ENCODE measurements around the gene IKZF2.

Gene IKZF2

GRCh38 chr2:212977152-212977551, 174.3 kb downstream of the IKZF2 start:
- TF ChIP-seq POLR2AphosphoS5 (IDR thresholded peaks at IDR 0.05; ENCODE audit: low read depth) = no peak
- TF ChIP-seq CTCF (IDR thresholded peaks at IDR 0.05; ENCODE audit: insufficient read depth, low read length) = no peak
- no peak for TF ChIP-seq GABPA (IDR thresholded peaks at IDR 0.05; ENCODE audit: low read depth)
- TF ChIP-seq REST (IDR thresholded peaks at IDR 0.05; ENCODE audit: insufficient replicate concordance, low read depth) = no peak
- TF ChIP-seq SPI1 (IDR thresholded peaks at IDR 0.05; ENCODE audit: borderline replicate concordance, low read depth) = peak; percentile 58; the same call in 1 of the 2 replicates
- DNase-seq (ENCODE audit: low read depth in 1 of 2, low spot score in 1 of 2) = no peak
- H3K4me3 ChIP-seq (replicated peaks; ENCODE audit: insufficient read depth, low read length) = no peak overlapping the region
- H3K27me3 ChIP-seq (ENCODE audit: insufficient read depth, poor library complexity, severe bottlenecking) = no peaks in the 10 kb centered on the region
- no peak overlapping the region for H3K27ac ChIP-seq (replicated peaks)

GRCh38 chr2:212975333-212975732, 176.1 kb downstream of the IKZF2 start:
- 0 out of 2 replicates have a peak overlapping the region, but pooled peaks have one; percentile 24 for H3K27ac ChIP-seq (replicated peaks)
- TF ChIP-seq POLR2AphosphoS5 (IDR thresholded peaks at IDR 0.05; ENCODE audit: low read depth) (no peak), SPI1 (IDR thresholded peaks at IDR 0.05; ENCODE audit: borderline replicate concordance, low read depth) (no peak), CTCF (IDR thresholded peaks at IDR 0.05; ENCODE audit: insufficient read depth, low read length) (no peak), REST (IDR thresholded peaks at IDR 0.05; ENCODE audit: insufficient replicate concordance, low read depth) (no peak), GABPA (IDR thresholded peaks at IDR 0.05; ENCODE audit: low read depth) (no peak)

GRCh38 chr2:212974692-212975091, 176.7 kb downstream of the IKZF2 start:
- TF ChIP-seq REST (IDR thresholded peaks at IDR 0.05; ENCODE audit: insufficient replicate concordance, low read depth) (no peak), POLR2AphosphoS5 (IDR thresholded peaks at IDR 0.05; ENCODE audit: low read depth) (no peak), SPI1 (IDR thresholded peaks at IDR 0.05; ENCODE audit: borderline replicate concordance, low read depth) (peak; percentile 84)
- peak overlapping the region; percentile 43 for H3K27ac ChIP-seq (replicated peaks)
- peak in 1 of 2 experiments; percentile 51 for DNase-seq (ENCODE audit: low read depth in 1 of 2, low spot score in 1 of 2)
- no peak overlapping the region for H3K4me3 ChIP-seq (replicated peaks; ENCODE audit: insufficient read depth, low read length)
- no peaks in the 10 kb centered on the region for H3K27me3 ChIP-seq (ENCODE audit: insufficient read depth, poor library complexity, severe bottlenecking)

More at GRCh38 chr2:212975333-212975732, 176.1 kb downstream of the IKZF2 start:
- Histone ChIP-seq H3K4me3 (replicated peaks; ENCODE audit: insufficient read depth, low read length) (no peak overlapping the region), H3K27me3 (ENCODE audit: insufficient read depth, poor library complexity, severe bottlenecking) (no peaks in the 10 kb centered on the region)
- no peak for DNase-seq (ENCODE audit: low read depth in 1 of 2, low spot score in 1 of 2)

Measured in HL-60 (cell line).